Keratinocyte (primary cell): Measurements from ENCODE around the gene OTUD5. TPM values are rescaled to one million over a fixed set of nuclear protein-coding genes. Genes with fewer than 3 reads are reported as not detected.

Experiments
- DNase-seq: peaks from one replicate; pipeline ENCODE4 v3.0.0-alpha.2; 2011; ENCODE audit warnings: low read depth, missing footprints, low spot score
- FAIRE-seq: peaks from 2 replicates; lab custom pipeline; 2011; peaks lifted over from hg19 to GRCh38; lab: Jason Lieb, UNC
- H2AFZ ChIP-seq: 2 replicates; pipeline ENCODE4 v1.6.0; 2012; ENCODE audit warnings: low read length, control low read depth, inconsistent platforms; ENCODE audit not compliant: control insufficient read depth
- H3K27ac ChIP-seq: 2 replicates; pipeline ENCODE4 v1.5.1; 2011; ENCODE audit warnings: low read length; ENCODE audit not compliant: control insufficient read depth, insufficient read depth
- H3K27me3 ChIP-seq: 3 replicates; pipeline ENCODE4 v1.6.0; 2011; ENCODE audit warnings: low read length; ENCODE audit not compliant: control insufficient read depth, insufficient read depth; ENCODE audit errors: extremely low read depth
- H3K36me3 ChIP-seq, 2 experiments: 2 replicates in 1 of 2; 3 replicates in 1 of 2; pipeline ENCODE4 v1.5.1; 2011; ENCODE audit warnings: low read length in 2 of 2, mild to moderate bottlenecking in 1 of 2; ENCODE audit not compliant: control insufficient read depth in 2 of 2, insufficient read depth in 2 of 2; ENCODE audit errors: extremely low read depth in 1 of 2
- H3K4me1 ChIP-seq: 3 replicates; pipeline ENCODE4 v1.5.1; 2011; ENCODE audit warnings: low read length; ENCODE audit not compliant: control insufficient read depth, insufficient read depth; ENCODE audit errors: extremely low read depth
- H3K4me2 ChIP-seq: 3 replicates; pipeline ENCODE4 v1.6.0; 2011; ENCODE audit warnings: low read depth, low read length; ENCODE audit not compliant: control insufficient read depth, insufficient read depth; ENCODE audit errors: extremely low read depth
- H3K4me3 ChIP-seq, 3 experiments: fragments of 200-600 bp in 1 of 3; sonication (generic) in 1 of 3; 2 replicates in 2 of 3; 3 replicates in 1 of 3; pipeline ENCODE4 v1.5.1; 2011 to 2016; ENCODE audit warnings: low read length in 3 of 3, mild to moderate bottlenecking in 3 of 3, control low read depth in 2 of 3, inconsistent platforms in 1 of 3, low read depth in 1 of 3, mixed read lengths in 1 of 3, mixed run types in 1 of 3, moderate library complexity in 1 of 3; ENCODE audit not compliant: control insufficient read depth in 2 of 3, insufficient read depth in 2 of 3; ENCODE audit errors: extremely low read depth in 1 of 3
- H3K79me2 ChIP-seq: 2 replicates; pipeline ENCODE4 v1.6.0; 2012; ENCODE audit warnings: low read length; ENCODE audit not compliant: control insufficient read depth, insufficient read depth
- H3K9ac ChIP-seq: 3 replicates; pipeline ENCODE4 v1.6.0; 2011; ENCODE audit warnings: low read length; ENCODE audit not compliant: control insufficient read depth, insufficient read depth; ENCODE audit errors: extremely low read depth
- H3K9me1 ChIP-seq: 3 replicates; pipeline ENCODE4 v1.6.0; 2011; ENCODE audit warnings: low read length; ENCODE audit not compliant: control insufficient read depth, insufficient read depth; ENCODE audit errors: extremely low read depth
- H3K9me3 ChIP-seq: 2 replicates; pipeline ENCODE4 v1.5.1; 2012; ENCODE audit warnings: low read depth, low read length; ENCODE audit not compliant: control insufficient read depth
- H4K20me1 ChIP-seq: 3 replicates; pipeline ENCODE4 v1.6.0; 2011; ENCODE audit warnings: low read length; ENCODE audit not compliant: control insufficient read depth, insufficient read depth; ENCODE audit errors: extremely low read depth
- EZH2 ChIP-seq: IDR thresholded peaks from one replicate; pipeline ENCODE4 v1.6.1; 2012; ENCODE audit warnings: inconsistent platforms, mild to moderate bottlenecking, low read length, moderate library complexity
- dilution Hi-C: fragments of 300-500 bp; cut with MboI; formaldehyde crosslinking; loops from one replicate; pipeline ENCODE4 v1.7.0; 2020; ENCODE audit warnings: low sequenced_read_pairs; ENCODE audit not compliant: extremely low pct_ligation_motif_present
- polyA minus RNA-seq, 3 experiments: library from RNA; depleted of rRNA, polyadenylated mRNA; stranded (reverse); fragments of >200 nt; gene quantifications; 1 replicate in 1 of 3; 2 replicates in 1 of 3; 3 replicates in 1 of 3; pipeline ENCODE4 v1.2.3, GENCODE V29; 2011
- polyA plus RNA-seq, 5 experiments: library from polyadenylated mRNA; depleted of rRNA in 3 of 5; stranded (reverse) in 3 of 5; stranded (forward) in 1 of 5; unstranded in 1 of 5; fragments of >200 nt; gene quantifications; 1 replicate in 1 of 5; 2 replicates in 3 of 5; 3 replicates in 1 of 5; pipeline versions ENCODE4 v1.2.1 to v1.2.3, GENCODE V29; 2011 to 2012; ENCODE audit warnings: missing spikeins in 2 of 5, low read depth in 1 of 5, low replicate concordance in 1 of 5
- TF ChIP-seq, protein P1 (sequence below), 3 experiments: IDR thresholded peaks in 1 of 3; conservative IDR thresholded peaks in 1 of 3; optimal IDR thresholded peaks in 1 of 3; 2 replicates in 2 of 3; 3 replicates in 1 of 3; pipeline versions ENCODE3 to v1.5.1; 2011; ENCODE audit warnings: low read length in 3 of 3, mild to moderate bottlenecking in 3 of 3, moderate library complexity in 2 of 3, control low read depth in 1 of 3, inconsistent platforms in 1 of 3; ENCODE audit not compliant: insufficient read depth in 2 of 3; ENCODE audit errors: extremely low read depth in 1 of 3

The OTUD5 gene
- polyA plus RNA-seq (39.5 to 42.6 TPM (median 40.3 TPM) in 3 replicates), polyA minus RNA-seq (52.1 to 86.8 TPM (median 63.2 TPM) in 3 replicates)
- 53.6 TPM for polyA plus RNA-seq (2011; ENCODE audit: low read depth)
- 36.0 and 36.5 TPM in 2 replicates for polyA plus RNA-seq (2011; cell fraction: cytosol; rRNA removed)
- 64.4 and 68.6 TPM in 2 replicates for polyA plus RNA-seq (2011; cell fraction: nucleus; rRNA removed)
- polyA plus RNA-seq (2012; ENCODE audit: low replicate concordance), result 32.9 and 39.8 TPM in 2 replicates
- 51.0 TPM for polyA minus RNA-seq (2011; cell fraction: cytosol; rRNA and poly(A)+ RNA removed)
- polyA minus RNA-seq (2011; cell fraction: nucleus; rRNA and poly(A)+ RNA removed), result 21.1 and 37.7 TPM in 2 replicates

- Histone ChIP-seq H3K4me3 (peak within 1 kb of the TSS; percentile 53 to 74 (median 68)), H3K79me2 (peaks cover 47% of the 10 kb centered on the region), H3K36me3 (peaks cover 5 to 14% of the 10 kb centered on the region in 2 experiments), H3K9ac (peak within 1 kb of the TSS; percentile 95), H3K4me1 (peaks cover 11% of the 10 kb centered on the region), H3K9me1 (no peaks in the 10 kb centered on the region), H2AFZ (peak within 1 kb of the TSS; percentile 87), H3K27me3 (no peaks in the 10 kb centered on the region), H4K20me1 (no peaks in the 10 kb centered on the region), H3K4me2 (peak within 1 kb of the TSS; percentile 82), H3K27ac (peak within 1 kb of the TSS; percentile 98), H3K9me3 (no peaks in the 10 kb centered on the region)
- DNase-seq (no peak), FAIRE-seq (no peak)
- dilution Hi-C loops, result no loop called here
- no peak for TF ChIP-seq EZH2
- TF ChIP-seq, protein P1, sequence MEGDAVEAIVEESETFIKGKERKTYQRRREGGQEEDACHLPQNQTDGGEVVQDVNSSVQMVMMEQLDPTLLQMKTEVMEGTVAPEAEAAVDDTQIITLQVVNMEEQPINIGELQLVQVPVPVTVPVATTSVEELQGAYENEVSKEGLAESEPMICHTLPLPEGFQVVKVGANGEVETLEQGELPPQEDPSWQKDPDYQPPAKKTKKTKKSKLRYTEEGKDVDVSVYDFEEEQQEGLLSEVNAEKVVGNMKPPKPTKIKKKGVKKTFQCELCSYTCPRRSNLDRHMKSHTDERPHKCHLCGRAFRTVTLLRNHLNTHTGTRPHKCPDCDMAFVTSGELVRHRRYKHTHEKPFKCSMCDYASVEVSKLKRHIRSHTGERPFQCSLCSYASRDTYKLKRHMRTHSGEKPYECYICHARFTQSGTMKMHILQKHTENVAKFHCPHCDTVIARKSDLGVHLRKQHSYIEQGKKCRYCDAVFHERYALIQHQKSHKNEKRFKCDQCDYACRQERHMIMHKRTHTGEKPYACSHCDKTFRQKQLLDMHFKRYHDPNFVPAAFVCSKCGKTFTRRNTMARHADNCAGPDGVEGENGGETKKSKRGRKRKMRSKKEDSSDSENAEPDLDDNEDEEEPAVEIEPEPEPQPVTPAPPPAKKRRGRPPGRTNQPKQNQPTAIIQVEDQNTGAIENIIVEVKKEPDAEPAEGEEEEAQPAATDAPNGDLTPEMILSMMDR (optimal IDR thresholded peaks at IDR 0.05 in 1 of 3, IDR thresholded peaks at IDR 0.05 in 1 of 3, conservative IDR thresholded peaks at IDR 0.05 in 1 of 3; ENCODE audit: extremely low read depth in 1 of 3, insufficient read depth in 2 of 3, low read length in 3 of 3), result no peak
Measured at GRCh38 chrX:48957477-48957826, at the start of gene OTUD5. OTUD5 (minus strand) TSS chrX:48957607; CDS start chrX:48957570, 37 bp downstream.

DNA sequence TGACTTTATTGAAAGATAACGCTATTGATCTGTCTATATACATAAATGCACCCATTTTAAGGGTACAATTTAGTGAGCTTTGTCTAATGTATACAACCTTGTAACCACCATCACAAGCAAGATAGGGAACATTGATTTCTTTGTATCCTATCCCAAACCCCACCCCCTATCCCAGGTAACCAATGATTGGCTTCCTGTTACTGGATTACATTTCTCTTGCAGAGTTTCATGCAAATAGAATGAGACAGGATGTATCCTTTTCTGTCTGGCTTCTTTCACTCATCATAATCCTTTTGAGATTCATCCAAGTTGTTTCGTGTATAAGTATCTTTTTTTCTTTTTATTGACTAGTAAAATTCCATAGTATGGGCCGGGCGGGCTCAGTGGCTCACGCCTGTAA is 46.3 kb upstream of the OTUD5 start:
- H3K36me3 ChIP-seq, result peaks cover 3 to 4% of the 10 kb centered on the region in 2 experiments
- FAIRE-seq (no peak), DNase-seq (no peak)
- H4K20me1 ChIP-seq, result no peaks in the 10 kb centered on the region
- H3K4me1 ChIP-seq, result peaks cover 6% of the 10 kb centered on the region
- no peaks in the 10 kb centered on the region for H3K9me3 ChIP-seq
- H3K9ac ChIP-seq, result no peak overlapping the region
- no peaks in the 10 kb centered on the region for H3K27me3 ChIP-seq
- no peak overlapping the region for H2AFZ ChIP-seq
- peaks cover 8% of the 10 kb centered on the region for H3K79me2 ChIP-seq
- dilution Hi-C loops, result no loop called here
- H3K4me3 ChIP-seq, result no peak overlapping the region
- H3K9me1 ChIP-seq, result no peaks in the 10 kb centered on the region
- TF ChIP-seq EZH2, result no peak
- TF ChIP-seq, protein P1 (optimal IDR thresholded peaks at IDR 0.05 in 1 of 3, IDR thresholded peaks at IDR 0.05 in 1 of 3, conservative IDR thresholded peaks at IDR 0.05 in 1 of 3; ENCODE audit: extremely low read depth in 1 of 3, insufficient read depth in 2 of 3, low read length in 3 of 3), result no peak
- no peak overlapping the region for H3K4me2 ChIP-seq
- H3K27ac ChIP-seq, result no peak overlapping the region
